ENCODE data around the gene ADRM1.

ADRM1 gene

DNA sequence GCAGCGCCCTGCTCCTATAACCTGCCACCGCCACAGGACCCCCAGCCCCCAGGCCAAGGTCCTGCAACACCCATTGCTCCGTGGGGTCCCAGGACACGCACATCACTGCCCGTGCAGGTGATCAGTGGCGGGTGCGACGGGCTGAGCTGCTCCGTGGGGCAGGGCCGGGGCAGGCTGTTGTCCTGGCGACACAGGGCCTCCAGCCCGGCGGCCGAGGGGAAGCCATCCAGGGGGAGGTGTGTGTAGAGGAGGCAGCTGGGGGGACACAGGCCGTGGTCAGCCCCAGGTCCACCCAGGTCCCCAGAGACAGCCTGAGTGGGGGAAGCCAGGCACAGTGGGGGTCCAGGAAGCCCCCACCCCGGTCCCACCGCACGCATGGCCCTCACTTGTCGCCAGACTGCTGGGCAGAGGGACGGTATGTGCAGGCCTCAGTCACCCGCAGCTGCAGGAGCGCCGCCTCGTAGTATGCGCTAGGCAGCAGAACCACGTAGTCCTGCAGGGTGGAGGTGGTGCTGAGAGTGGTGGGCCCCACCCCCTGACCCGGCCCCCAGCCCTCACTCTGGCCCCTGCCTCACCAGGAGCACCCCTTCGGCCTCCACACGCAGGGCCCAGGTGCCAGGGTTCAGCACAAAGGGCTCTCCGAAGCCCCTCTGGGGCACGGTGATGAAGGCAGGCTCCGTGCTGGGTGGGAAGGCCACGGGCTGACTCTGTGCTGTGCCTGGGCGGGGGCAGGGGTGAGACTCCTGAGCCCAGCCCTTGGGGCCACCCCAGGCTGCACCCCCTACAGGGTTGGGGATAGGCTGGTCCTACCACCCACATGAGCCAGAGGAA is 30.4 kb downstream of the ADRM1 start:
- DNase-seq (ENCODE audit: low read depth): no peak
- in situ Hi-C loops (cut with HindIII; ENCODE audit: low sequenced_read_pairs): no loop called here
- H3K4me3 ChIP-seq (ENCODE audit: low read depth, low read length): no peak overlapping the region
- TF ChIP-seq, protein P1, sequence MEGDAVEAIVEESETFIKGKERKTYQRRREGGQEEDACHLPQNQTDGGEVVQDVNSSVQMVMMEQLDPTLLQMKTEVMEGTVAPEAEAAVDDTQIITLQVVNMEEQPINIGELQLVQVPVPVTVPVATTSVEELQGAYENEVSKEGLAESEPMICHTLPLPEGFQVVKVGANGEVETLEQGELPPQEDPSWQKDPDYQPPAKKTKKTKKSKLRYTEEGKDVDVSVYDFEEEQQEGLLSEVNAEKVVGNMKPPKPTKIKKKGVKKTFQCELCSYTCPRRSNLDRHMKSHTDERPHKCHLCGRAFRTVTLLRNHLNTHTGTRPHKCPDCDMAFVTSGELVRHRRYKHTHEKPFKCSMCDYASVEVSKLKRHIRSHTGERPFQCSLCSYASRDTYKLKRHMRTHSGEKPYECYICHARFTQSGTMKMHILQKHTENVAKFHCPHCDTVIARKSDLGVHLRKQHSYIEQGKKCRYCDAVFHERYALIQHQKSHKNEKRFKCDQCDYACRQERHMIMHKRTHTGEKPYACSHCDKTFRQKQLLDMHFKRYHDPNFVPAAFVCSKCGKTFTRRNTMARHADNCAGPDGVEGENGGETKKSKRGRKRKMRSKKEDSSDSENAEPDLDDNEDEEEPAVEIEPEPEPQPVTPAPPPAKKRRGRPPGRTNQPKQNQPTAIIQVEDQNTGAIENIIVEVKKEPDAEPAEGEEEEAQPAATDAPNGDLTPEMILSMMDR (IDR thresholded peaks at IDR 0.05; ENCODE audit: low read depth, low read length, missing control alignments): no peak

- TF ChIP-seq, protein P1 (IDR thresholded peaks at IDR 0.05; ENCODE audit: low read depth, low read length, missing control alignments): no peak
- no peak for DNase-seq (ENCODE audit: low read depth)
- no peak overlapping the region for H3K4me3 ChIP-seq (ENCODE audit: low read depth, low read length)
- in situ Hi-C loops (cut with HindIII; ENCODE audit: low sequenced_read_pairs): no loop called here
These were observed 31.2 kb downstream of the ADRM1 start for GRCh38 chr20:62333820-62334595.

DNA sequence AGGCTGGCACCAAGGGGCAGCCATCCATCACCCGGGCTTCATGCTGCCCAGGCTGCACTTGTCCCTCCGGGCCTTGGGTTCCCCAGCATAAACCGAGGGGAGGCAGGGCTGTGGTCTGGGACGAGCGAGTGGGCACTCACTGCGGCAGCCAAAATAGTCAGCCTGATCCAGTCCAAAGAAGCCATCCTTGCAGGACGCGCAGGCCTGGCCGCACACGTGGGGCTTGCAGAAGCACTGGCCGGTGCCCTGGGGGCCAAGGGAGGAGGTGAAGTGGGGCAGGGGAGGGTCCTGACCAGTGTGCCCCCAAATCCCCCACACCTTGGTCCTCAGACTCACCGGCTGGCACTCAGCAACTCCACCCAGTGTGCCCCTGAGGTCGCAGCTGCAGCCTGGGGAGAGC is 32.1 kb downstream of the ADRM1 start:
- in situ Hi-C loops (cut with HindIII; ENCODE audit: low sequenced_read_pairs): no loop called here
- TF ChIP-seq, protein P1 (IDR thresholded peaks at IDR 0.05; ENCODE audit: low read depth, low read length, missing control alignments): no peak
- no peak overlapping the region for H3K4me3 ChIP-seq (ENCODE audit: low read depth, low read length)
- DNase-seq (ENCODE audit: low read depth): no peak

- TF ChIP-seq, protein P1 (IDR thresholded peaks at IDR 0.05; ENCODE audit: low read depth, low read length, missing control alignments): no peak
- in situ Hi-C loops (cut with HindIII; ENCODE audit: low sequenced_read_pairs): no loop called here
- DNase-seq (ENCODE audit: low read depth): no peak
- H3K4me3 ChIP-seq (ENCODE audit: low read depth, low read length): no peak overlapping the region
These were observed 32.7 kb downstream of the ADRM1 start for GRCh38 chr20:62335532-62335931.

GRCh38 chr20:62336329-62336728 is 33.5 kb downstream of the ADRM1 start:
- no peak for DNase-seq (ENCODE audit: low read depth)
- no peak overlapping the region for H3K4me3 ChIP-seq (ENCODE audit: low read depth, low read length)
- TF ChIP-seq, protein P1 (IDR thresholded peaks at IDR 0.05; ENCODE audit: low read depth, low read length, missing control alignments): no peak
- in situ Hi-C loops (cut with HindIII; ENCODE audit: low sequenced_read_pairs): no loop called here

DNA sequence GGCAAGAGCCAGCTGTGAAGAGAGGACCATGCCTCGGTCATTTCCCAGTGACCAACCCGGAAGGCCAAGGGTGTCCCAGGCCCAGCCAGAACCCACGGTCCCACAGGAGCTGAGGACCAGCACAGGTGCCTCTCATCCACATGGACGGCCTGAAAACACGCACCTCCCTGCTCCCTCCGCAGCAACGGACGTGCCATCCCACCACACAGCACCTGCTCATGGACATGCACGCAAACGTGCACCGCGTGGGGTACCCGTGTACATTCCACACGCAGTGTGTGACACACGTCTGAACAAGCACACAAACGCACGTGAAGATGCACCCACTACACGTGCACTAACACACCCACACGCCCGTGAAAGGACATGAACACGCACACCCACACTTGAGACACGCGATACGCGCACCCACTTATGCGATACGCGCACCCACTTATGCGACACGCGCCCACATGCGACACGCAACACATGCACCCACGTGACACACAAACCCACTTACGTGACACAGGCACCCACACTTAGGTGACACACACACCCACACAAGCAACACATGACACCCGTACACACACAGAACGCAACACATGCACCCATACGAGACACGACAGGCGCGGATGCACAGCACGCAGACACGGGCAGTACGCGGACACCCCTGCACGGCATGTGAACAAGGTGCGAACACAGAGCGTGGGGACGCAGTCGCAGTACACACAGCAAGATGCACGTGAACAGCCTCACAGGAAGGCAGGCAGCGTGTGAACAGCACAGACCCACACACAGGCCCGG is 34.2 kb downstream of the ADRM1 start:
- no peak overlapping the region for H3K4me3 ChIP-seq (ENCODE audit: low read depth, low read length)
- in situ Hi-C loops (cut with HindIII; ENCODE audit: low sequenced_read_pairs): no loop called here

More for the DNA sequence above, 34.2 kb downstream of the ADRM1 start:
- no peak for DNase-seq (ENCODE audit: low read depth)
- TF ChIP-seq, protein P1 (IDR thresholded peaks at IDR 0.05; ENCODE audit: low read depth, low read length, missing control alignments): no peak

Measured in astrocyte of the cerebellum (primary cell).